ENCODE measurements around the gene CSF1. TPM values are rescaled to one million over a fixed set of nuclear protein-coding genes. Genes with fewer than 3 reads are reported as not detected.

CSF1 gene
- total RNA-seq, 1 donor from 2014 or later = 0.89 TPM

DNA sequence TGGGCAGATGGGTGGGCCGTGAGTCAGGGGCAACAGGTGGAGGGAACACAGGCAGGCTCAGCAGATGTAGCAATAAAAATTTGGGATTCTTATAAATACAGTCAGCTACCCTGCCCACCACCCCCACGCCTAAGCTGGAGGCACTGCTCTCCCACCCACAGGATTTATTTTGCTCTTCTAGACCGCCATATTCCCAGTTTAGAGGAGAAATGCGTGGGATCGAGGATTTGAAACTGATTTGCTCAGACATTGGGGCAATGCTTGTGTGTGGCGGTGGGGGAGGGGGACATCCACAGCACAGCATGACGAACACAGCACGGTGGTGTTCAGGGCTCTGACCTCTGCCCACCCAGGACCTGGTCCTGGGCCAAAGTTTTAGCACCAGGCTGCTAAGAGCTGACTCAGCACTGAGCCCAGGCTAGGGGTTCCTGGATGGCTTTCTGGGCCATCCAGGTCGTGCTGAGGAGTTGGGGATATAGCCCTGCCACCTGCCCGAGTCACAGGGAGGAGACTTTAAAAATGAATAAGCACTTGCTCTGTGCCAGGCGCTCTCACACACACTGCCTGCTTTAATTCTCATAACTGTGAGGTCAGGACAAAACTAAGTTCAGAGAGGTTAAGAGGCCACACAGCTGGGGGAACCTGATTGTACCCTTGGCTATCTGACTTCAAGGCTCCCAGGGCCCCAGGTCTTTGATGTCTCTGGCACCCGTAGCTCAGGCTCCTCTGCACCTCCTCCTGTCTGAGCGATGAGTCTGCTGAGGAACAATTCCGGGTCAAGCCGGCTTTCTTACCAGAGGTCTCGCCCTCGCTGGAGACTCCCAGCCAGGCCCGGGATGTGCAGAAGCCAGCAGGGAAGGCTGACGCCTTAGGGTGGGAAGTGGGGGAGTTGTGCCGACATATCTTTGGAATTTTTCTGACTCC, 29.4 kb upstream of the CSF1 start:
- no peaks in the 10 kb centered on the region for H3K9me3 Mint-ChIP-seq (ENCODE audit: low read depth)
- no peak overlapping the region for H3K27ac Mint-ChIP-seq
- no peaks in the 10 kb centered on the region for H3K36me3 Mint-ChIP-seq (ENCODE audit: insufficient read depth)
- H3K4me3 Mint-ChIP-seq (ENCODE audit: low read depth) = no peak overlapping the region
- H3K27me3 Mint-ChIP-seq = peaks cover 34% of the 10 kb centered on the region
- H3K4me1 Mint-ChIP-seq (ENCODE audit: low read depth) = peaks cover 14% of the 10 kb centered on the region
- TF ChIP-seq, protein P1, sequence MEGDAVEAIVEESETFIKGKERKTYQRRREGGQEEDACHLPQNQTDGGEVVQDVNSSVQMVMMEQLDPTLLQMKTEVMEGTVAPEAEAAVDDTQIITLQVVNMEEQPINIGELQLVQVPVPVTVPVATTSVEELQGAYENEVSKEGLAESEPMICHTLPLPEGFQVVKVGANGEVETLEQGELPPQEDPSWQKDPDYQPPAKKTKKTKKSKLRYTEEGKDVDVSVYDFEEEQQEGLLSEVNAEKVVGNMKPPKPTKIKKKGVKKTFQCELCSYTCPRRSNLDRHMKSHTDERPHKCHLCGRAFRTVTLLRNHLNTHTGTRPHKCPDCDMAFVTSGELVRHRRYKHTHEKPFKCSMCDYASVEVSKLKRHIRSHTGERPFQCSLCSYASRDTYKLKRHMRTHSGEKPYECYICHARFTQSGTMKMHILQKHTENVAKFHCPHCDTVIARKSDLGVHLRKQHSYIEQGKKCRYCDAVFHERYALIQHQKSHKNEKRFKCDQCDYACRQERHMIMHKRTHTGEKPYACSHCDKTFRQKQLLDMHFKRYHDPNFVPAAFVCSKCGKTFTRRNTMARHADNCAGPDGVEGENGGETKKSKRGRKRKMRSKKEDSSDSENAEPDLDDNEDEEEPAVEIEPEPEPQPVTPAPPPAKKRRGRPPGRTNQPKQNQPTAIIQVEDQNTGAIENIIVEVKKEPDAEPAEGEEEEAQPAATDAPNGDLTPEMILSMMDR (IDR thresholded peaks at IDR 0.05; ENCODE audit: unreplicated experiment) = no peak
- no peak for DNase-seq (ENCODE audit: low spot score, unreplicated experiment)

DNA sequence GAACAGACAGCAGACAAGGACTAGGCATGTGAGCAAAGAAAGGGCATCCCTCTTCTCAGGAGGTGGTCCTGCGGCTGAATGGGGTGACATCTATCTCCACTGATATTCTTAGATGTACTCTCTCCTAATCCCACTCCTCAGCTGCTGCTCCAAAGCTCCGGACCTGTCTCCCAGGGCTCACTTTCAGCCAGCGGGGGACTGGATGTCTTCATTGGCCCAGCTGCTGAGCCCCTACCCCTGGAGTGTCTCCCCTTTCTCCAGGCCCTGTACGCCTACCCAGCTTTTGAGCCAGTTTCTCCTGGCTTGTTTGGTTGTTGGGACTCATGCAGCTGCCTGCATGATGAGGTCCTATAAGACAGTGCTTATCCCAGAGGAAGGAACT, 28.8 kb upstream of the CSF1 start:
- no peaks in the 10 kb centered on the region for H3K36me3 Mint-ChIP-seq (ENCODE audit: insufficient read depth)
- no peak overlapping the region for H3K27ac Mint-ChIP-seq
- peaks cover 14% of the 10 kb centered on the region for H3K4me1 Mint-ChIP-seq (ENCODE audit: low read depth)
- H3K9me3 Mint-ChIP-seq (ENCODE audit: low read depth) = no peaks in the 10 kb centered on the region
- TF ChIP-seq, protein P1 (IDR thresholded peaks at IDR 0.05; ENCODE audit: unreplicated experiment) = no peak
- no peak overlapping the region for H3K4me3 Mint-ChIP-seq (ENCODE audit: low read depth)
- no peak for DNase-seq (ENCODE audit: low spot score, unreplicated experiment)
- H3K27me3 Mint-ChIP-seq = peaks cover 36% of the 10 kb centered on the region

DNA sequence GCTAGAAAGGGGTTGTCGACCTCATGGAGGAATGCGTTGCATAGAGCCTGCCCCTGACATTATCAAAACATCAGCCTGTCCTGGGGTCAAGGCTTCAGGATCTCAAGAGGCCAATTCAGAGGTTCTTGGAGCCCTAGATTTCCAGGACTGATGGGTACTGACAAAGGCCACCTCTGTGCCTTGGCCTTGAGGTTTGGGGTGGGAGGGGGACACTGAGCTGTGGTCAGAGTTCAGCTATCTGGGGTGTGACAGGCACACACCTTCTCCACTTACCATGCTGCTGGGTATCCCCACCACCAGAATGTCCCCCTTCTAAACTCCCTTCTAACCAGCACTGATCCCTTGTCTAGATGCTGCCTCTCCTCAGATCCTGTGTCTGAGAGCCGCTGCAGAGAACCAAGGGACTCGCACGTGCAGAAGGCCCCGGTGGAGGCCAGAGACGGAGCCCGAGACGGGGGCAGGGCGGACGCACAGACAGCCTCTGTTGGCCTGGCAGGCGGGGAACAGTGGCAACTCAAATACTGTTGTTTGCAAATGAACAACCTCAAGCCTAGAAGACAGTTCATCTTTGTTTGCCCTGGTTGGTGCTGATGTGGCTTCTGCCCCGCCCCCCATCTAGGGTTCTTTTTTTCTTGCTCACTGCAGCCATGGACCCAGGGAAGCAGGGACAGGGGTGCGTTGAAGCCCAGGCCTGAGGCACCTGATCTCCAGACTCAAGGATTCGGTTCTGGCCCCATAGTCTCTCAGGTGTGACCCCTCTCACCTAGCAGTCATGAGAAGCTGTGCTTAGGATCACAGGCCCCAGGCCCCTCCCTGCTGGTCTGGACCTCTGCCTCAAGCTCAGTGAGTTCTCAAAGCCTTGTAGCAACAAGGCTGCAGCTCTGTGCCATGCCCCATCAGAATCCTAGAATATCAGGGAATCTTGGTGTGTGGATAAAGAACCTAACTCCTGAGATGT, 28.1 kb upstream of the CSF1 start:
- Mint-ChIP-seq H3K9me3 (ENCODE audit: low read depth) (no peaks in the 10 kb centered on the region), H3K36me3 (ENCODE audit: insufficient read depth) (no peaks in the 10 kb centered on the region), H3K27ac (no peak overlapping the region), H3K27me3 (peaks cover 40% of the 10 kb centered on the region), H3K4me1 (ENCODE audit: low read depth) (peaks cover 7% of the 10 kb centered on the region), H3K4me3 (ENCODE audit: low read depth) (no peak overlapping the region)
- TF ChIP-seq, protein P1 (IDR thresholded peaks at IDR 0.05; ENCODE audit: unreplicated experiment) = no peak
- no peak for DNase-seq (ENCODE audit: low spot score, unreplicated experiment)

DNA sequence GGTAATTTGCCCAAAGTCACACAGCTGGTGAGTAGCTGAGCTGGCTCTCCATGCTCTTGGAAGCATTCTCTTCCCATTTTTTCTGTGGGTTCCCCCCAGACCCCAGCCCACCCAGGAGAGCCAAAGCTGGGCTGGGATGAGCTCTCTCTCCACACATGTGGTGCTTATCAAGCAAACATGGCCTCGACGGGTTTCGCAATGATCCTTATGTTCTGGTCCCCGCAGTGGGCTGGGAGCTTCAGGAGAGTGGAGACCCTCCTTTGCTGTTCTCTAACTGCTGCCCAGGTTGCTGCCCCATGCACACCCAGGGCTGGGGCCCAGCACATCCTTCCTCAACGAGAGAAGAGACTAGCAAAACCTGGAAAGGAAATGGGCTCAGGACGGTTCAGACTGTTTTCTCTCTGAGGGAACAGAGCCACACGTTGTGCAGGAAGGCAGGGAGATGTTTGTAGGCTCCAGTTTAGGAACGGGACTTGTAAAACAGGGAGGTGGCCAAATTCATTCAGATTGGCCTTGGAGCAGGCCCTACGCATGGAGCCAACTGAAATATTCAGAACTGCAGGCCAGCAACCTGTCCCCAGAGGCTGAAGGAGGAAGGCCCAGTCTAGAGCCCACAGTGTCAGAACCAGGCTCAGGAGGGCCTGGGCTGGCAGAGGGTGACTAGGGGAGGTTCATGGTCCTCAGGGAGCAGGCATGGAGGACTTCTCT, 27.2 kb upstream of the CSF1 start:
- TF ChIP-seq, protein P1 (IDR thresholded peaks at IDR 0.05; ENCODE audit: unreplicated experiment) = no peak
- no peaks in the 10 kb centered on the region for H3K9me3 Mint-ChIP-seq (ENCODE audit: low read depth)
- DNase-seq (ENCODE audit: low spot score, unreplicated experiment) = no peak
- peaks cover 6% of the 10 kb centered on the region for H3K4me1 Mint-ChIP-seq (ENCODE audit: low read depth)
- peaks cover 47% of the 10 kb centered on the region for H3K27me3 Mint-ChIP-seq
- no peaks in the 10 kb centered on the region for H3K36me3 Mint-ChIP-seq (ENCODE audit: insufficient read depth)
- no peak overlapping the region for H3K27ac Mint-ChIP-seq
- no peak overlapping the region for H3K4me3 Mint-ChIP-seq (ENCODE audit: low read depth)
